HG03135 (cell line): ENCODE measurements around the gene IL21.

Experiments used
- ATAC-seq: cut with Tn5 transposase; IDR thresholded peaks from one replicate; pipeline ENCODE4 v1.9.1; 2021; ENCODE audit warnings: mild to moderate bottlenecking, moderate library complexity; ENCODE audit not compliant: unreplicated experiment

The IL21 gene

GRCh38 chr4:122635205-122635604 lies 14.3 kb upstream of the IL21 start:
- ATAC-seq, result no peak

- ATAC-seq, result no peak
Measured at GRCh38 chr4:122633211-122633610, 12.3 kb upstream of the IL21 start.

DNA sequence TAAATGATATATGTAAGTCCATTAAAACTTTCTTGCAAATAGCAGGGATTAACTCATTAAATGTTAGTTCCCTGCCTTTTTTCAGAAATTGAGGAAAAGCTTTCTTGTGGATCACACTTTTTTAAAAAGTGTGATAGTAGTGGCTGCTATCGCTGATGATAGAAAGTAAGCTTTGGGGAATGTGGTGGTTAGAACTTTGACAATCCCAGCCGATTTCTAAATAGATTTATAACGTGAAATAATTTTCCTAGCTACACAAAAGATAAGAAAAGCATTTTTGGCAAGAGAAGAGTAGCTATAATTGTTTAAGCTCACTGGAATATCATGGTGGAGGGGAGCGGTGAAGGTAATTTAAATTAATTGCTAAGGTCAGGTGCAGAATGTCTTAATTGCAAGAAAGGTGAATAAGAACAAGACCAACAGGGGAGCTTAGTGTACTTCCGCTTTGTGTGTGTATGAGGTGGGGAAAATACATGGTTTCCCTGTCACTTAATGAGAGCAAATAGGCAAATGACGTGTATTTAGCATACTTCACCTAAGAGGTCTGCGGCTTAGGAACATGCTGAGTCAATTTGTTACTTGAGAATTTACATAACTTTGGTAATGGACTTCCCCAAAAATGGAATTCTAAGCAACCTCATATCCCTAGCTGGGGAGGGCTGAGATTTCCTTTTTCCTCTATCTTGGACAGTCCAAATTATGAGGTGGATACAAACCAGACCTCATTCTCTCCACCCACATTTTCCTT lies 11.7 kb upstream of the IL21 start:
- ATAC-seq, result no peak

- no peak for ATAC-seq
Measured at GRCh38 chr4:122625156-122625555, 4.3 kb upstream of the IL21 start.

DNA sequence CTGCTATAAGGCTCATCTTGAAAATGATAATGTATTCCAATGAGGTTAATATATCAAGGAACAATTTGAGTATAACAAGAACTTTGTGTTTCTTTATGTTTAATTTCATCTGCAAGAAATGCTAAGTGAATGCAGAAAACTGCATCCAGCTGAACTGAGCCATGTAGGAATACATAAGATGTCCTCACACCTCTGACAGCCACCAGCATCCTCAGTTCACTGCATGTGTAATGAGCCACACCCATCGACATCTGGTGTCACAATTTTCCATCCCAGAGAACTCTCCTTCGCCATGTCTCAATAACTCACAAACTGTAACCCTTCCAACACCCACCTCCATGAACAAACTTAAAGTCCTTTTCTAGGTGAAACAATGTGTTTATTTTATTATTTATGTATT lies 3.3 kb upstream of the IL21 start:
- ATAC-seq, result no peak

GRCh38 chr4:122623637-122624166 lies 2.8 kb upstream of the IL21 start:
- no peak for ATAC-seq

DNA sequence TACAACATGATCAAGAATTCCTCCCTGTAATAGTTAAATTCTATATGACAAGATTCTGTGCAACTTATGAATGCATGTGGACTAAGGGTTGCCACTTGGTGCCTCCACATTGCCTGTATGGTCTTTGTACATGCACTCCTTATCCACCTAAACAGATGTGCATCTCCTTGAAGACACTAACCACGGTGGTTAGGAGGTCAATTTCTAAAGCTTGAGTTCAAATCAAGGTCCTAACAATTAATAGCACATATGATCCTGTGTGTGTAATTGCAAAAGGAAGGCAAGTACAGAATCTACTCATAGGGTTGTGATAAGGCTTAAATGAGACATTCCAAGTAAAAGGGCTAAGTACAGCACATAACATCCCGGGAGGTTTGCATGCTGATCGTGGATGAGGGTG lies 1.5 kb upstream of the IL21 start:
- no peak for ATAC-seq

DNA sequence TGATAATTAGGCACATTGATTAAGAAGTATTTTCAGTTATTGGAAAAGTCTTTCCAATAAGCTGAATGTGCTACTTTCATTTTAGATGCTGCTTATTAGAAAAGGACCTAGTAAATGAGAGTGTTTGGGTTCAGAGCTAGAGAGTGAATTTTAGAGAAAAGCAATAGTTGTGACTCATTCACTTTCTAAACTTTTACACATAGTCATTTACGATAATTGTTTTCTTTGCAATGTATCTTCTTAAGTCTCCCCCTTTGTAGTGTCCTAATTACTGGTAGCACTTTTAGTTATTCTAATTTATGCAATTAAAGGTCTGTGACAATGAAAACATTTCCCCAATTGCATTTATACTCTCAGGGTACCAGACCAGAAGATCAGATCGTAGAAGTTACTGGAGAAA lies 1.3 kb downstream of the IL21 start:
- no peak for ATAC-seq

DNA sequence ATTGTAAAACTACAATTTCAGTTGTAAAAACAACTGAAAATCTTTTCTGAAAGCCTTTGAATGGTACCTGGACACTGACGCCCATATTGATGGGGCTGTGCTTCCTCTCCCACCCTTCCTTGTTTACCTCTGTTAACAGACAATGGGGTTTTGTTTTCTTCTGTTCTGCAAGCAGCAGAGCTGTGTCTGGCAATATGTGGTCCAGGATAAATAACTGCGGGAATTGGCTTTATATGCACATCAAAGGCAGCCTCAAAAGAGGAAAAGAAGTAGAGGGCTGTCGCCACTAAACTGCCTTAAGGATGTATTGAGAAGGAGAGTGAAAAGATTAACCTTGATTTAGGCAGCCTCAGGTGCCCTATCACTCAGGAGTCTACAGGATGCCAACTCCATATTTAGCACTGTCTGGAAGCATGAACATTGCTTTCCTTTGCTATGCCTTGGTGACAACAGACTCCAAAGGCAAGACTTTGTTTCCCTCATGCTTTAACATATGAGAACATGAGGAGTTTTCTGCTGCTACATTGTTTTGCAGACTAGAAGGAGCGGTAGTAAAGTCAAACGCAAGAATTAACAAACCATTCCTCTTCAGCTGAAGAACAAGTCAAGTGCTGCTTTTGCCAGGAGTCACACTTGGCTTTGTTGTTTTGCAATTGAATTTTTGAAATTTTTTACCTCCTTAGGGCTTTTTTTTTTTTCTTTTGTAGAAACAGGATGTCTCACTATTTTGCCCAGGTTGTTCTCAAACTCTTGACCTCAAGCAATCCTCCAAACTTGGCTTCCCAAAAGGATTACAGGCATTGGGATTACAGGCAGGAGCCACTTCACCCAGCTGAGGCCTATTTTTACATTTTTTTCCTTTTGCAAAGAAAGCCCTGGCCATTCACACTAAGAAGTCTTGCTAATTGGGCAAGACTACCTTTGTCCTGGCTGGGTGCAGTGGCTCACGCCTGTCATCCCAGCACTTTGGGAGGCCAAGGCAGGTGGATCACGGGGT lies 3.0 kb downstream of the IL21 start:
- ATAC-seq, result no peak

DNA sequence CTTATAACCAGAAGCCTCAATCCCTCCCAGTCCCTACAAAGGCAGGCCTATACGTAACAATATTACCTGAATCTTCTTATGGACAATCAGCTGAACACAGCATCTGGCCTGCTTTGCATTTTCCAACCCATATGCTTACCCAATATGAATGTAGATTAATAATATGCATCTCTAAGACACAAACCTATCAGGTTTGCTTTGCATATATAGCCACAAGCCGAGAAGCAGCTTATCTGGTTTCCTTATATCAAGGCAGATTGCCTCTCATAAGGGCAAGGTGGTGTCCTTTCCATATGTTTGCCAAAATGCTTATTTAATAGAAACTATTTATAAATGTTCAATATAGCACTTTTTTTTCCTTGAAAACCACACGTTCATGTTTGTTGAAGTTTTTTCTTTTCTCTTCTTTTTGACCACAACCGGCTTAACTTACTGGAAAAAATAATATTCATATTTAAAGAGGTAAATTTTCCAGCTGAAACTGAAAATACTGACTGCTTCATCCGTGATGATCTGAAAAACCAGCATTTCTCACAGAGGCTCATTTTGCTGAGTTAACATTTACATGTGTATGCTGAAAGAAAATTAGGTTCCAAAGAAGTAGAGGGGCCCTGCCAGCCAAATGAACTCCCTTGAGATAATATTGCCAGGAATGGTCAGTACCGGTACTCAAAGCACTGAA lies 3.8 kb downstream of the IL21 start:
- ATAC-seq, result no peak

DNA sequence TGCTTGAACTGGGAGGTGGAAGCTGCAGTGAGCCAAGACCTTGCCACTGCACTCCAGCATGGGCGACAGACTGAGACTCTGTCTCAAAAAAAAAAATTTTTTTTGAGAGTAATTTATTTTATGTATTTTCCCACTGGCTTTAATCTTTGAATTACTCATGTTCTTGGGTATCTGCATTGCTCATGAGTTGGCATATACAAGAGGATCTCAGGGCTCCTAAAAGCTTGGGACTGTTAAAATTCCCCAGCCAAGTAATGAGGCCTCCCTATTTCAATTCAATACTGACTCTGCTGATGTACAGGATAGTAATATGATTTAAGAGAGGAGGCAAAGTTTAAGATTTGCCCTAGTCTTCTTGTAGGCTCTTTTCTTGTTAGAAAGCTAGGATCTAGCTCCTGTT lies 6.2 kb downstream of the IL21 start:
- ATAC-seq, result no peak

- ATAC-seq, result no peak
Measured at GRCh38 chr4:122612540-122612939, 8.3 kb downstream of the IL21 start.

- ATAC-seq, result no peak
Measured at GRCh38 chr4:122606364-122607043, 14.4 kb downstream of the IL21 start.

DNA sequence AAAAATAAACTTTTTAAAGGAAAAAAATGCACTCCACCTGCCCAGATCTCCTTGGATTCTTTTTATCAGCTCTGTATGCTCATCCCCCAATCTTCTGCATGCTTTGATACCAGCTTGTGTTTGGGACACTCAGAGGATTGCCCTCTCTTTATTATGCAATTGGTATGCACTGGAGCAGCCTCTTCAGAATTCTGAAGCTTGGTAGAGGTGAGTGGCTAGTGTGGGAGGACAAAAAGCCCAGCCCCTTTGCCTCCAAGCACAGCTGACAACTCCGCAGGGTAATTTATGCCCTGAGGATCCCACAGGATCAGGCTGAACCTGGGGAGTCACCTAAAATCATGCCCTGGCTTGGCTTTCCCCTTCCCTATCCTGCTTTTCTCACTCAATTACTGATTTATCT lies 16.7 kb downstream of the IL21 start:
- no peak for ATAC-seq

- ATAC-seq, result no peak
Measured at GRCh38 chr4:122603156-122603574, 17.7 kb downstream of the IL21 start.

DNA sequence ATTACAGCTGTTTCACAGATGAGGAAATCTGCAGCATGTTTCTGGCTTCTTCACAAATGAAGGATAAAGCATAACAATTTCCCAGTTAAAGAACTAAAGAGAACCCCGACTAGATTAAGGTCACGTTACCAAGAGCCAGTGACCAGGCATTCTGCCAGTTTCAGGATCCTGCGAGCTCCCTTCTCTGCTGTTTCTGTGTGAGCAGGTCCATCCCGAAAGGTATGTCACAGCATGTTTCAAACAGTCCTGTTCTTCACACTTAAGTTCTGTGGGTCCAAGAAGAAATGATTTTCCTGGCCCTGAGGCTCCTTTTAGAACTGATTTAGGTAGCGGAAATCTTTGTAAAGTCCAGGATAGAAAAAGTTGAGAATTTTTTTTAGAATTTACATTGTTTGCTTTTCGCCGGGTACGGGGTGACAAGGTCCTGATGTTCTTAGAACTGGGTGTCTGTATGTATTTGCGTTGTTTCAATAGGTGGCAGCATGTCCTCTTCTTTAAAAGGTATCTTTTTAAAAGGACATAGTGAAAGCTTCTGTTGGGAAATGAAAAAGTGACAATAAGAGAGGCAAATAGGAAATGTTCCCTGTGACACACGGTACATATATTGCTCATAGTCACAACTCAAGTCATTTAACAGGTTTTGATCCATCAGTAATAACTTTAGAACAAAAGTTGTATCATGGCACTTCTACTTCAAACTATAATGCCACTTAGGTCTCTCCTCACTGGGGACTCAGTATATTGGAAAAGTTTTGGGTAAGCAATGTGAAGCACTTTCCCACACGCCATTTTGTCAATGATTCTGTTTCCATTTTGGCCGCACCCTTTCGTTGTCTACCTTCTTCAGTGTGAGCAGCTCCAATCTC lies 18.4 kb downstream of the IL21 start:
- no peak for ATAC-seq

- ATAC-seq, result no peak
Measured at GRCh38 chr4:122591196-122591595, 29.7 kb downstream of the IL21 start.

- no peak for ATAC-seq
Measured at GRCh38 chr4:122588453-122589238, 32.2 kb downstream of the IL21 start.

GRCh38 chr4:122584519-122584918 lies 36.3 kb downstream of the IL21 start:
- ATAC-seq, result no peak
